Astrocyte (in vitro differentiated cells and primary cell): ENCODE measurements around the gene LAIR2. TPM values are rescaled to one million over a fixed set of nuclear protein-coding genes. Genes with fewer than 3 reads are reported as not detected.
"Not testable (repeated sequence)": the region's sequence is repeated elsewhere in the genome, so short reads cannot be mapped to it uniquely, and the experiment has no call there.

Experiments
- DNase-seq: peaks from one replicate; pipeline ENCODE4 v3.0.0-alpha.2; 2010; ENCODE audit warnings: low read depth
- FAIRE-seq: peaks from 2 replicates; lab custom pipeline; 2011; peaks lifted over from hg19 to GRCh38; lab: Jason Lieb, UNC
- H2AFZ ChIP-seq: 2 replicates; pipeline ENCODE4 v1.6.0; 2012; ENCODE audit warnings: low read depth, low read length, inconsistent platforms
- H3K27ac ChIP-seq: 2 replicates; pipeline ENCODE4 v1.5.1; 2011; ENCODE audit warnings: low read depth, low read length, inconsistent platforms
- H3K27me3 ChIP-seq: 2 replicates; pipeline ENCODE4 v1.6.0; 2011; ENCODE audit warnings: low read length, inconsistent platforms; ENCODE audit not compliant: insufficient read depth
- H3K36me3 ChIP-seq: 2 replicates; pipeline ENCODE4 v1.5.1; 2011; ENCODE audit warnings: low read length, inconsistent platforms; ENCODE audit not compliant: insufficient read depth
- H3K4me1 ChIP-seq: 2 replicates; pipeline ENCODE4 v1.5.1; 2011; ENCODE audit warnings: low read length, inconsistent platforms; ENCODE audit not compliant: insufficient read depth
- H3K4me2 ChIP-seq: 2 replicates; pipeline ENCODE4 v1.6.0; 2012; ENCODE audit warnings: low read length, inconsistent platforms
- H3K4me3 ChIP-seq: 2 replicates; pipeline ENCODE4 v1.5.1; 2011; ENCODE audit warnings: low read depth, mild to moderate bottlenecking, low read length, inconsistent platforms; ENCODE audit not compliant: insufficient read depth
- H3K79me2 ChIP-seq: 2 replicates; pipeline ENCODE4 v1.6.0; 2012; ENCODE audit warnings: mild to moderate bottlenecking, low read length, inconsistent platforms; ENCODE audit not compliant: insufficient read depth
- H3K9ac ChIP-seq: 2 replicates; pipeline ENCODE4 v1.6.0; 2012; ENCODE audit warnings: mild to moderate bottlenecking, low read length, inconsistent platforms
- H3K9me3 ChIP-seq: 2 replicates; pipeline ENCODE4 v1.5.1; 2012; ENCODE audit warnings: low read depth, mild to moderate bottlenecking, low read length, inconsistent platforms; ENCODE audit not compliant: insufficient read depth
- H4K20me1 ChIP-seq: 2 replicates; pipeline ENCODE4 v1.6.0; 2012; ENCODE audit warnings: low read length, inconsistent platforms; ENCODE audit not compliant: insufficient read depth
- H3K27ac Mint-ChIP-seq: one replicate; pipeline ENCODE4 v1.8.0; 2021; ENCODE audit warnings: mild to moderate bottlenecking, mixed read lengths; ENCODE audit not compliant: unreplicated experiment
- H3K27me3 Mint-ChIP-seq: one replicate; pipeline ENCODE4 v1.8.0; 2021; ENCODE audit warnings: low read depth, mixed read lengths; ENCODE audit not compliant: unreplicated experiment
- H3K36me3 Mint-ChIP-seq: one replicate; pipeline ENCODE4 v1.8.0; 2021; ENCODE audit warnings: low read depth, mixed read lengths; ENCODE audit not compliant: unreplicated experiment
- H3K4me1 Mint-ChIP-seq: one replicate; pipeline ENCODE4 v1.8.0; 2021; ENCODE audit warnings: low read depth, mixed read lengths; ENCODE audit not compliant: unreplicated experiment
- H3K4me3 Mint-ChIP-seq: one replicate; pipeline ENCODE4 v1.8.0; 2021; ENCODE audit warnings: mild to moderate bottlenecking, moderate library complexity, mixed read lengths; ENCODE audit not compliant: unreplicated experiment
- H3K9me3 Mint-ChIP-seq: one replicate; pipeline ENCODE4 v1.8.0; 2021; ENCODE audit warnings: mild to moderate bottlenecking, mixed read lengths; ENCODE audit not compliant: unreplicated experiment
- EZH2 ChIP-seq: IDR thresholded peaks from 2 replicates; pipeline ENCODE4 v1.6.1; 2012; ENCODE audit warnings: mild to moderate bottlenecking, low read length, inconsistent platforms; ENCODE audit not compliant: insufficient read depth
- total RNA-seq: library from RNA; stranded (reverse); gene quantifications from 2 replicates; pipeline ENCODE4 v1.2.1, GENCODE V29; 2021
- TF ChIP-seq, protein P1 (sequence below): IDR thresholded peaks from 2 replicates; pipeline ENCODE4 v1.5.1; 2011; ENCODE audit warnings: low read depth, mild to moderate bottlenecking, inconsistent platforms, low read length, moderate library complexity; ENCODE audit not compliant: insufficient read depth

Gene LAIR2
- total RNA-seq, 1 donor from 2014 or later, result not detected

DNA sequence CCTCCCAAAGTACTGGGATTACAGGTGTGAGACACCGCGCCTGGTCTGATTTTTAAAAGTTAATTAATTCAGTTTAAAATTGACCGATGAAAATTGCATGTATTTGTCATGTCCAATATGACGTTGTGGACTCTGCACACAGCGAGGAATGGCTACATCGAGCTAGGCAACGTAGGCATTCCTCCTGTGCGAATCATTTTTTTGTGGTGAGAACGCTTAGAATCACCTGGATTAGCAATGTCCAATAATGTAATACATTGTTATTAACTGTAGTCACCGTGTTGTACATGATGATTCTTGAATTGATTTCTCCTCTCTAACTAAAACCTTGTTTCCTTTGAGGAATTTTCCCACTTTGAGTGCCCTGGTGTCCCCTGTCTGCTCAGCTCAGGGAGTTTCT is 3.4 kb downstream of the LAIR2 start:
- Mint-ChIP-seq H3K27ac (no peak overlapping the region), H3K4me3 (no peak overlapping the region), H3K9me3 (peaks cover 9% of the 10 kb centered on the region), H3K27me3 (peaks cover 1% of the 10 kb centered on the region), H3K36me3 (no peaks in the 10 kb centered on the region), H3K4me1 (no peaks in the 10 kb centered on the region)
- DNase-seq (no peak), FAIRE-seq (no peak)
- no peaks in the 10 kb centered on the region for H3K79me2 ChIP-seq
- H3K9me3 ChIP-seq, result no peaks in the 10 kb centered on the region
- H3K27me3 ChIP-seq, result no peaks in the 10 kb centered on the region
- no peak overlapping the region for H3K4me2 ChIP-seq
- no peak for TF ChIP-seq EZH2
- TF ChIP-seq, protein P1, sequence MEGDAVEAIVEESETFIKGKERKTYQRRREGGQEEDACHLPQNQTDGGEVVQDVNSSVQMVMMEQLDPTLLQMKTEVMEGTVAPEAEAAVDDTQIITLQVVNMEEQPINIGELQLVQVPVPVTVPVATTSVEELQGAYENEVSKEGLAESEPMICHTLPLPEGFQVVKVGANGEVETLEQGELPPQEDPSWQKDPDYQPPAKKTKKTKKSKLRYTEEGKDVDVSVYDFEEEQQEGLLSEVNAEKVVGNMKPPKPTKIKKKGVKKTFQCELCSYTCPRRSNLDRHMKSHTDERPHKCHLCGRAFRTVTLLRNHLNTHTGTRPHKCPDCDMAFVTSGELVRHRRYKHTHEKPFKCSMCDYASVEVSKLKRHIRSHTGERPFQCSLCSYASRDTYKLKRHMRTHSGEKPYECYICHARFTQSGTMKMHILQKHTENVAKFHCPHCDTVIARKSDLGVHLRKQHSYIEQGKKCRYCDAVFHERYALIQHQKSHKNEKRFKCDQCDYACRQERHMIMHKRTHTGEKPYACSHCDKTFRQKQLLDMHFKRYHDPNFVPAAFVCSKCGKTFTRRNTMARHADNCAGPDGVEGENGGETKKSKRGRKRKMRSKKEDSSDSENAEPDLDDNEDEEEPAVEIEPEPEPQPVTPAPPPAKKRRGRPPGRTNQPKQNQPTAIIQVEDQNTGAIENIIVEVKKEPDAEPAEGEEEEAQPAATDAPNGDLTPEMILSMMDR, result no peak
- H4K20me1 ChIP-seq, result no peaks in the 10 kb centered on the region
- no peaks in the 10 kb centered on the region for H3K36me3 ChIP-seq
- no peaks in the 10 kb centered on the region for H3K4me1 ChIP-seq
- H3K9ac ChIP-seq, result no peak overlapping the region
- H2AFZ ChIP-seq, result no peak overlapping the region
- H3K27ac ChIP-seq, result no peak overlapping the region
- H3K4me3 ChIP-seq, result no peak overlapping the region

DNA sequence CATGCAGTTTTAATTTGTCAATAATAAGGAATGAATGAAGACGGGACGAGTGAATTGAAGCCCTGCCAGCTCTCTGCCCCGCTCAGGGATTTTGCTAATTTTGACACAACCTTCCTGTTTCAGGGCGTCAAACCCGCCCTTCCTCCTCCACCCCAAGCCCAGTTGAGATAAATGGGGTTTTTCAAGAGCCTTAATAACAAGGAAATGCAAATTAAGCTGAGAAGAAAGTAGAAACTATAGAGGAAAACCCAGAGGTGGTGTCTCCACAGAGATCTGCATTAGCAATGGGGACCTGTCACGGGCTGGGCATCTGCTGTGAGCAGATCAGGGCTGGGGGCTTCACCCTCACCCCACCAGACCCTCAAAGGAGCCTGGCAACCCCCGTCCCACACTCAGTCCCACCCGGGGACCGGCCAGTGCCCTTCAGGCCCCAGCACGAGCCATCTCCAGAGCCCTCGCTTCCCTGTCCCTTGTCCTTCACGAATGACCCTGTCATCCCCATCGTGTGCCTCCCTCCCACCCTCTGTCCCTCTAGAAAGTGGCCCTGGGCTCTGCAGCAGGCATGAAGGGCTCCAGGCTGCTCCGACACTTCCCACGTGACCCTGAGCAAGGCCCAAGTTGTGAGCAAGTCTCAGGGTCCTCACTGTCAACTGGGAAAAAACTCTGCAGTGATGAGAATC is 4.5 kb downstream of the LAIR2 start:
- not testable (repeated sequence) for H3K9me3 ChIP-seq, H3K4me2 ChIP-seq, H2AFZ ChIP-seq, H3K27me3 ChIP-seq, H3K4me1 ChIP-seq, H3K27ac ChIP-seq, H3K4me3 ChIP-seq, H3K4me3 Mint-ChIP-seq, H3K36me3 ChIP-seq, FAIRE-seq, H3K27ac Mint-ChIP-seq, H3K4me1 Mint-ChIP-seq, H3K36me3 Mint-ChIP-seq, H3K9ac ChIP-seq, H3K79me2 ChIP-seq, H4K20me1 ChIP-seq, H3K27me3 Mint-ChIP-seq, DNase-seq
- peaks cover 12% of the 10 kb centered on the region for H3K9me3 Mint-ChIP-seq

DNA sequence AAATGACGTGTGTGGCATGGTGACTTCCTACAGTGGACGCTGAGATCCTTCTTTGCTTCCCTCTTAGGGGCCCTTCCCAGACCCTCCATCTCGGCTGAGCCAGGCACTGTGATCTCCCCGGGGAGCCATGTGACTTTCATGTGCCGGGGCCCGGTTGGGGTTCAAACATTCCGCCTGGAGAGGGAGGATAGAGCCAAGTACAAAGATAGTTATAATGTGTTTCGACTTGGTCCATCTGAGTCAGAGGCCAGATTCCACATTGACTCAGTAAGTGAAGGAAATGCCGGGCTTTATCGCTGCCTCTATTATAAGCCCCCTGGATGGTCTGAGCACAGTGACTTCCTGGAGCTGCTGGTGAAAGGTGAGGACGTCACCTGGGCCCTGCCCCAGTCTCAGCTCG is 5.2 kb downstream of the LAIR2 start:
- Histone ChIP-seq H3K9me3 (no peaks in the 10 kb centered on the region), H3K4me1 (no peaks in the 10 kb centered on the region), H3K27ac (no peak overlapping the region), H4K20me1 (no peaks in the 10 kb centered on the region), H3K79me2 (no peaks in the 10 kb centered on the region), H3K9ac (no peak overlapping the region), H3K4me3 (no peak overlapping the region), H3K36me3 (no peaks in the 10 kb centered on the region), H3K4me2 (no peak overlapping the region), H3K27me3 (no peaks in the 10 kb centered on the region), H2AFZ (no peak overlapping the region)
- TF ChIP-seq, protein P1, result no peak
- TF ChIP-seq EZH2, result no peak
- no peak for FAIRE-seq
- H3K4me1 Mint-ChIP-seq, result no peaks in the 10 kb centered on the region
- no peak overlapping the region for H3K4me3 Mint-ChIP-seq
- peaks cover 1% of the 10 kb centered on the region for H3K27me3 Mint-ChIP-seq
- H3K36me3 Mint-ChIP-seq, result no peaks in the 10 kb centered on the region
- no peak overlapping the region for H3K27ac Mint-ChIP-seq
- peaks cover 17% of the 10 kb centered on the region for H3K9me3 Mint-ChIP-seq
- DNase-seq, result no peak

DNA sequence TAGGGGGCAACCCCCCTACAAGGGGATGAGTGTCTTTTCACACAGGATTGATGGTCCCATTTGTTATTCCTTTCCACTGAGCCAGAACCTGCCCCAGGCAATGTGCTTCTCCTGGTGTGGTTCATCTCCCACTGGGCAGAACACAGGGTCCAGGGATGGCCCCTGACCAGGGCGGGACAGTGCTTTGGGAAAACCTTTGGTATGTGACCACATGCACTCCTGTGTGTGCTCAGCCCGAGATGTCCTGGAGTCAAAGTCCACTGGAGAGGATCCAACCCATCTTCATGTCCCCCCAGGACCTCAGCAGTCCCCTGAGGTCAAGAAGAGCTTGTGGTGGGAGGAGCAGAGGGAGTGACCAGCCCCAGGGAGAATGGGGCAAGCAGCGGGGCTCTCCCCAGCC is 5.9 kb downstream of the LAIR2 start:
- H3K27ac ChIP-seq, H3K9me3 ChIP-seq, H3K4me1 ChIP-seq, H3K4me1 Mint-ChIP-seq, H4K20me1 ChIP-seq, H3K27me3 ChIP-seq, H3K4me2 ChIP-seq, H3K36me3 ChIP-seq, H3K27me3 Mint-ChIP-seq, H2AFZ ChIP-seq, H3K27ac Mint-ChIP-seq, H3K79me2 ChIP-seq, H3K4me3 ChIP-seq, FAIRE-seq, H3K4me3 Mint-ChIP-seq, DNase-seq, H3K9ac ChIP-seq, H3K36me3 Mint-ChIP-seq: not testable (repeated sequence)
- peaks cover 17% of the 10 kb centered on the region for H3K9me3 Mint-ChIP-seq
